ENCODE measurements around the gene ZNF675.
"Not testable (repeated sequence)": the region's sequence is repeated elsewhere in the genome, so short reads cannot be mapped to it uniquely, and the experiment has no call there.

ZNF675 gene

GRCh38 chr19:23686621-23687423, at the start of gene ZNF675:
Gene ZNF675, minus strand, starts transcription at chr19:23687212. Its CDS starts 179 bp downstream, at chr19:23687033.
- DNase-seq, result peak; percentile 74

DNA sequence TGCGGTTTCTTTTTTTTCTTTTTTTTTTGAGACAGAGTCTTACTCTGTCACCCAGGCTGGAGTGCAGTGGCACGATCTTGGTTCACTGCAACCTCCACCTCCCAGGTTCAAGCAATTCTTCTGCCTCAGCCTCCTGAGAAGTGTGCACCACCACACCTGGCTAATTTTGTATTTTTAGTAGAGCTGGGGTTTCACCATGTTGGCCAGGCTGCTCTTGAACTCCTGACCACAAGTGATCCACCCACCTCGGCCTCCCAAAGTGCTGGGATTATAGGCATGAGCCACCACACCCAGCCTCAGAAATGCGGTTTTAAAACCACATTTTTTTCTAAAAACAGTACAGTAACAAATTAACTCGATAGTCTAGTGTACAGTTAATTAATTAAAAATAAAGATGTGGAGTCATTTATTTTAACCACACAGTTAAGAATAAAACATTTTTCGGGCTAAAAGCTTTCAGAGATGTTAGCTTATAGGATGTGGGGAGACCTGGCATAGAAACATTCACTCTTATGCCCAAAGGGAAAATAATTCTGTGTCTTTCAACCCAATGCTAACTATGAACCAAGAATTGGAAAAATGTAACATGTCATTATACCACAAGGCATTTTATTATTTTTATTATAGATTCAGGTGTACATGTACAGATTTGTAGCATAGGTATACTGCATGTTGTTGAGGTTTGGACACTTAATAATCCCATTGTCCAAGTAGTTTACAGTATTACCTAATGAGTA, 43.9 kb upstream of the ZNF675 start:
- not testable (repeated sequence) for DNase-seq

- DNase-seq, result not testable (repeated sequence)
Observed at GRCh38 chr19:23724161-23724560, 37.1 kb upstream of the ZNF675 start.

DNA sequence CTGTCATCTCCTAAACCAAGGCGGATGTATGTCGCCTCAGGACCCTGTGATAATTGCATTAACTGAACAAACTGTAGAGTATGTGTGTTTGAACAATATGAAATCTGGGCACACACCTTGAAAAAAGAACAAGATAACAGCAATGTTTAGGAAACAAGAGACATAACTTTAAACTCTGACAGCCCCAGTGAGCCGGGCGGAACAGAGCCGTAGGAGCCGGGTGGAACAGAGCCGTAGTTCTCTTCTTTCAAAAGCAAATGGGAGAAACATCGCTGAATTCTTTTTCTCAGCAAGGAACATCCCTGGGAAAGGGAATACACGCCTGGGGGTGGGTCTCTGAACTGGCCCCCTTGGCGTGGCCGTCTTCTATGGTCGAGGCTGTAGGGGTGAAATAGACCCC, 31.8 kb upstream of the ZNF675 start:
- no peak for DNase-seq

GRCh38 chr19:23716792-23717191, 29.8 kb upstream of the ZNF675 start:
- DNase-seq, result no peak

DNA sequence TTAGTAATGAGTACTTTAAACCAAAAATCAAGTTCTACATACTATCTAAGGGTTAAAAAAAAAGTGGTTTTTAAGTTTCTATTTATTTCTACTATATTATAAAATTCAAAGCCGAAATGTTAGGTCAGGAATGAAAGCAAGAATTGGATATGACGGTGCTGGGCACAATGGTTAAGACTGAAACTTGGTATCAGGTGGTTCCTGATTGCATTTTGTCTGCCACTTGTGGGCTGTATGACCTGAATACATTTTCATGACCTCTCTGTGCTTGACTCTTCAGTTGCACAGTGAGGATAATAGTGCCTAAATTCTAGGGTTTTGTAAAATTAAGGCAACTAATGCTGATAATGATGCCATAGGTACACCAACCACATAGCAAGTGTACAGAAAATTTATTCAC, 22.3 kb upstream of the ZNF675 start:
- no peak for DNase-seq

GRCh38 chr19:23706657-23707056, 19.6 kb upstream of the ZNF675 start:
- DNase-seq, result no peak

GRCh38 chr19:23699521-23699860, 12.5 kb upstream of the ZNF675 start:
- no peak for DNase-seq

- DNase-seq, result no peak
Observed at GRCh38 chr19:23698711-23699520, 11.9 kb upstream of the ZNF675 start.

GRCh38 chr19:23692937-23693336, 5.9 kb upstream of the ZNF675 start:
- DNase-seq, result not testable (repeated sequence)

GRCh38 chr19:23673132-23673531, 13.9 kb downstream of the ZNF675 start:
- no peak for DNase-seq

DNA sequence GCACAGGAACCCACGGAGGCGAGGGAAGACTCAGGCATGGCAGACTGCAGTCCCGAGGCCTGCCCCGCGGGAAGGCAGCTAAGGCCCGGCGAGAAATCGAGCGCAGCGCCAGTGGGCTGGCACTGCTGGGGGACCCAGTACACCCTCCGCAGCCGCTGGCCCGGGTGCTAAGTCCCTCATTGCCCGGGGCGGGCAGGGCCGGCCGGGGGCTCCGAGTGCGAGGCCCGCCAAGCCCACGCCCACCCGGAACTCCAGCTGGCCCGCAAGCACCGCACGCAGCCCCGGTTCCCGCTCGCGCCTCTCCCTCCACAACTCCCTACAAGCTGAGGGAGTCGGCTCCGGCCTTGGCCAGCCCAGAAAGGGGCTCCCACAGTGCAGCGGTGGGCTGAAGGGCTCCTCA, 18.4 kb downstream of the ZNF675 start:
- DNase-seq, result not testable (repeated sequence)

GRCh38 chr19:23665651-23666410, 21.2 kb downstream of the ZNF675 start:
- DNase-seq, result no peak

- not testable (repeated sequence) for DNase-seq
Observed at GRCh38 chr19:23649817-23650216, 37.2 kb downstream of the ZNF675 start.
